DOHH2 (cell line): ENCODE data around the gene PRKCQ.

Source experiments
- H3F3A ChIP-seq: fragments of 200-600 bp; sonication (generic), shearing (Covaris generic); 2 replicates; pipeline ENCODE4 v1.6.0; 2016; ENCODE audit warnings: antibody characterized with exemption, mild to moderate bottlenecking; ENCODE audit not compliant: control insufficient read depth, insufficient read depth
- H3K27ac ChIP-seq: fragments of 200-600 bp; sonication (generic); 2 replicates; pipeline ENCODE4 v1.5.1; 2014; ENCODE audit warnings: low read depth, mild to moderate bottlenecking, low read length, moderate library complexity
- H3K27me3 ChIP-seq: fragments of 200-600 bp; sonication (generic); 2 replicates; pipeline ENCODE4 v1.6.1; 2014; ENCODE audit warnings: mild to moderate bottlenecking, low read length, mixed read lengths; ENCODE audit not compliant: control insufficient read depth
- H3K36me3 ChIP-seq: fragments of 200-600 bp; sonication (generic); 2 replicates; pipeline ENCODE4 v1.6.1; 2014; ENCODE audit warnings: mild to moderate bottlenecking, low read length, moderate library complexity, mixed read lengths; ENCODE audit not compliant: control insufficient read depth
- H3K4me1 ChIP-seq: fragments of 200-600 bp; sonication (generic); 2 replicates; pipeline ENCODE4 v1.6.1; 2014; ENCODE audit warnings: mild to moderate bottlenecking, low read length, mixed read lengths; ENCODE audit not compliant: control insufficient read depth
- H3K4me2 ChIP-seq: fragments of 200-600 bp; sonication (generic); 2 replicates; pipeline ENCODE4 v1.6.0; 2014; ENCODE audit warnings: mild to moderate bottlenecking, low read length, moderate library complexity
- H3K4me3 ChIP-seq: fragments of 200-600 bp; sonication (generic); 2 replicates; pipeline ENCODE4 v1.5.1; 2014; ENCODE audit warnings: mild to moderate bottlenecking, low read length, mixed read lengths
- H3K79me2 ChIP-seq: fragments of 200-600 bp; sonication (generic); 2 replicates; pipeline ENCODE4 v1.6.1; 2014; ENCODE audit warnings: mild to moderate bottlenecking, low read length, mixed read lengths; ENCODE audit not compliant: control insufficient read depth
- H3K9me2 ChIP-seq: fragments of 200-600 bp; sonication (generic); replicated peaks from 2 replicates; pipeline ENCODE4 v1.6.1; 2014; ENCODE audit warnings: mild to moderate bottlenecking, low read length, mixed read lengths; ENCODE audit not compliant: control insufficient read depth
- H3K9me3 ChIP-seq: fragments of 200-600 bp; sonication (generic); 2 replicates; pipeline ENCODE4 v1.6.1; 2014; ENCODE audit warnings: antibody characterized with exemption, low read length, mixed read lengths; ENCODE audit not compliant: control insufficient read depth, insufficient read depth
- H4K20me1 ChIP-seq: fragments of 200-600 bp; sonication (generic); 2 replicates; pipeline ENCODE4 v1.6.0; 2014; ENCODE audit warnings: low read depth, mild to moderate bottlenecking, antibody characterized with exemption, low read length, moderate library complexity; ENCODE audit not compliant: control insufficient read depth, insufficient read depth
- CTCF ChIP-seq: fragments of 200-600 bp; sonication (generic); IDR thresholded peaks from one replicate; pipeline ENCODE4 v1.5.1; 2014; ENCODE audit warnings: antibody characterized with exemption, mild to moderate bottlenecking, low read depth, low read length; ENCODE audit not compliant: poor library complexity, severe bottlenecking
- EZH2phosphoT487 ChIP-seq: fragments of 200-600 bp; sonication (generic); IDR thresholded peaks from 2 replicates; pipeline ENCODE4 v1.6.1; 2017; ENCODE audit warnings: borderline replicate concordance, mild to moderate bottlenecking, antibody characterized with exemption, low read length, moderate library complexity, mixed read lengths

PRKCQ gene

DNA sequence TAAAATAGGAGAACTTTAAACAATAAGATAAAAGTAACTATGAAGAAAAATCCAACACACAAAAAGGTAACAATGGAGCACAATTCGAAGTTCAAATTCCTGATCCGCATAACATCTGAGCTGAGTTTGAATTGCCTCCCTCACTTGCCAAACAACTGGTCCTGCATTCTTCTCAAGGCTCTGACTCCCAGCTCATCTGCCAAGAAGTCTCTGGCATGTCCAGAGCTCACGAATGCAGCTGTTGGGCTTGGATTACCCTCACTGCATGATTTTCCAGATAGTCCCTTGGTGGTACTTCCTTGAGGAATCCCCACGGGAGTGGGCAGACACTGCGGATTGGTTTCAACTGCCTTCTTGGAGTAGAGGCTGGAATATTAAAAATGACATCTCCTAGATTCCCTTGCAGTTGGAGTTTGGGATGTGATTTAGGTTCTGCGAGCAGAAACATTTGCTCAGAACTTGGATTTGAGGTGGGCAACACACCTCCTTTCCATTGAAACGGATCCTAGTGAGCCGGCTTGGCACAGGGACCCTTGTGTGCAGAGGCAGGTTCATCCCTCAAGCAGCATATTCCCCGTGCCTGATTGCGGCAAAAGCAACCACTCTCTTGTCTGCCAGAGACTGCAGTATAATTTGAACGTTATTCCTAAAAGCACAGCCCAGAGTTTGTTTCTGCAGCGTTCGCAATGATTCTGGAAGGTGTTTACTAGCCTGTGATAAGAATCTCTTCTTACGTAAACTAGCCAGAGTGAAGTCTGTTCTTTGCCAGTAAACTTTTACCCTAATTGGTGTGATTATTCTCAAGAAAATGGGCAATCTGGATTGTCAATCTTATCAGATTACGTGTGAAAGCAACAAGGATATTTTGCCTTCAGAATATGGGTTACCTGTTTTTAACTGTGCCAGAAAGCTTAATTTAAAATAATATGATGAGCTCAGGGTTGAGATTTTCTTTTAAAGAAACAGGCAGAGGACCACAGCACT lies 23.4 kb upstream of the PRKCQ start:
- H3K4me2 ChIP-seq: no peak overlapping the region
- H4K20me1 ChIP-seq: no peaks in the 10 kb centered on the region
- no peaks in the 10 kb centered on the region for H3K36me3 ChIP-seq
- no peaks in the 10 kb centered on the region for H3K4me1 ChIP-seq
- H3K9me2 ChIP-seq: no peaks in the 10 kb centered on the region
- H3K27me3 ChIP-seq: peaks cover 7% of the 10 kb centered on the region; the same call in 1 of the 2 replicates
- no peaks in the 10 kb centered on the region for H3F3A ChIP-seq
- H3K27ac ChIP-seq: no peak overlapping the region
- no peak for TF ChIP-seq EZH2phosphoT487
- no peak for TF ChIP-seq CTCF
- no peaks in the 10 kb centered on the region for H3K9me3 ChIP-seq
- H3K4me3 ChIP-seq: no peak overlapping the region
- H3K79me2 ChIP-seq: no peaks in the 10 kb centered on the region

DNA sequence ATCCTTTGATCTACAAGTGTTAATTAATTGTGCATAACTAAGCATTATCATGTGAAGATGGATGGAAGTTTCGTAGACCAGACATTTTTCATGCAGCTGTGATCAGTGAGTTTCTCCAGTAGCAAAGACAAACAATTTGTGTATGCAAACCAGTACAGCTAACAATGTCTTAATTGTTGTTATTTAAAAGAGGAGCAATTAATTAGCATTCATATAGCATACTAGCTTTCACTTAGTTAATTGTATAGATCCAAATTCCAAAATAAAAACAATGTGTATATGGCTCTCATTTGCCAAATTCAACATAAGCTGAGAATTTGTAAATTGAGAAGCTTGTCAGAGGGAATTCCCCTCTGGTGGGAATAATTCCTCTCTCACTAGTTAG lies 22.6 kb upstream of the PRKCQ start:
- Histone ChIP-seq H3K4me3 (no peak overlapping the region), H3K27ac (no peak overlapping the region), H3F3A (no peaks in the 10 kb centered on the region), H3K79me2 (no peaks in the 10 kb centered on the region), H3K27me3 (peaks cover 10% of the 10 kb centered on the region; the same call in 1 of the 2 replicates), H3K9me2 (no peaks in the 10 kb centered on the region), H3K4me1 (no peaks in the 10 kb centered on the region), H4K20me1 (no peaks in the 10 kb centered on the region), H3K9me3 (no peaks in the 10 kb centered on the region), H3K36me3 (no peaks in the 10 kb centered on the region), H3K4me2 (no peak overlapping the region)
- no peak for TF ChIP-seq CTCF
- no peak for TF ChIP-seq EZH2phosphoT487

- Histone ChIP-seq H3K9me3 (no peaks in the 10 kb centered on the region), H3K9me2 (no peaks in the 10 kb centered on the region), H3K27ac (no peak overlapping the region), H3K4me2 (no peak overlapping the region), H3K4me1 (no peaks in the 10 kb centered on the region), H4K20me1 (0 out of 2 replicates have a peak, but pooled peaks cover 3% of the 10 kb centered on the region), H3K79me2 (no peaks in the 10 kb centered on the region), H3K27me3 (peaks cover 14% of the 10 kb centered on the region; the same call in 1 of the 2 replicates), H3K4me3 (no peak overlapping the region), H3K36me3 (no peaks in the 10 kb centered on the region), H3F3A (no peaks in the 10 kb centered on the region)
- TF ChIP-seq CTCF (no peak), EZH2phosphoT487 (no peak)
Measured at GRCh38 chr10:6602026-6602699, 22.1 kb upstream of the PRKCQ start.
